SK-N-SH (cell line): ENCODE data around the gene ATP2A2. TPM values are rescaled to one million over a fixed set of nuclear protein-coding genes. Genes with fewer than 3 reads are reported as not detected.

Source experiments
- CTCF ChIA-PET: fragments of 300-600, 350-600 bp; formaldehyde crosslinking; extraction: SDS; loops from one replicate; lab custom pipeline; 2021; lab: Yijun Ruan, JAX
- POLR2A ChIA-PET: fragments of 350-600 bp; sonication (Branson Sonifier 250); formaldehyde crosslinking; extraction: SDS; loops from one replicate; lab custom pipeline; 2020; ENCODE audit warnings: antibody characterized with exemption, inconsistent platforms; lab: Yijun Ruan, JAX
- DNase-seq: peaks from one replicate; pipeline ENCODE4 v3.0.0; 2012
- H2AFZ ChIP-seq: fragments of 200-600 bp; sonication (generic); 2 replicates; pipeline ENCODE4 v1.8.1; 2016; ENCODE audit warnings: antibody characterized with exemption, mild to moderate bottlenecking, low read depth
- H3F3A ChIP-seq: fragments of 200-600 bp; sonication (generic); replicated peaks from 2 replicates; pipeline ENCODE3; 2016; ENCODE audit warnings: antibody characterized with exemption, mild to moderate bottlenecking; ENCODE audit not compliant: insufficient read depth
- H3K27ac ChIP-seq, 2 experiments: fragments of 200-500 bp in 1 of 2; fragments of 200-600 bp in 1 of 2; sonication (Bioruptor generic) in 1 of 2; sonication (generic), shearing (Covaris generic) in 1 of 2; 2 replicates each; pipeline versions ENCODE4 v1.5.1 to v1.6.1; 2014 to 2016; ENCODE audit warnings: low read depth in 2 of 2, inconsistent platforms in 1 of 2, low read length in 1 of 2, mild to moderate bottlenecking in 1 of 2, mixed read lengths in 1 of 2
- H3K27me3 ChIP-seq: fragments of 200-600 bp; sonication (generic), shearing (Covaris generic); 2 replicates; pipeline ENCODE4 v1.6.1; 2016; ENCODE audit warnings: mixed run types; ENCODE audit not compliant: insufficient read depth
- H3K36me3 ChIP-seq, 2 experiments: fragments of 200-500 bp in 1 of 2; fragments of 200-600 bp in 1 of 2; sonication (Bioruptor generic) in 1 of 2; sonication (generic) in 1 of 2; replicated peaks in 1 of 2; 2 replicates each; pipeline versions ENCODE3 to v1.5.1; 2014 to 2016; ENCODE audit warnings: low read length in 1 of 2, mild to moderate bottlenecking in 1 of 2; ENCODE audit not compliant: insufficient read depth in 2 of 2, control insufficient read depth in 1 of 2
- H3K4me1 ChIP-seq, 2 experiments: fragments of 200-500 bp in 1 of 2; fragments of 200-600 bp in 1 of 2; sonication (Bioruptor generic) in 1 of 2; sonication (generic), shearing (Covaris generic) in 1 of 2; 2 replicates each; pipeline versions ENCODE4 v1.5.1 to v1.6.1; 2014 to 2016; ENCODE audit warnings: low read depth in 1 of 2, low read length in 1 of 2, mixed run types in 1 of 2; ENCODE audit not compliant: insufficient read depth in 2 of 2, control insufficient read depth in 1 of 2
- H3K4me2 ChIP-seq: fragments of 200-600 bp; sonication (generic), shearing (Covaris generic); 2 replicates; pipeline ENCODE4 v1.6.1; 2017; ENCODE audit warnings: mixed run types
- H3K4me3 ChIP-seq, 2 experiments: fragments of 200-500 bp in 1 of 2; fragments of 200-600 bp in 1 of 2; sonication (Bioruptor generic) in 1 of 2; sonication (generic), shearing (Covaris generic) in 1 of 2; 2 replicates each; pipeline versions ENCODE4 v1.5.1 to v1.8.1; 2014 to 2016; ENCODE audit warnings: low read depth in 2 of 2, inconsistent platforms in 1 of 2, low read length in 1 of 2, mild to moderate bottlenecking in 1 of 2, mixed read lengths in 1 of 2, moderate library complexity in 1 of 2
- H3K79me2 ChIP-seq: fragments of 200-600 bp; sonication (generic); 2 replicates; pipeline ENCODE4 v1.8.1; 2017; ENCODE audit warnings: mild to moderate bottlenecking; ENCODE audit not compliant: insufficient read depth
- H3K9ac ChIP-seq: fragments of 200-600 bp; sonication (generic); 2 replicates; pipeline ENCODE4 v1.6.1; 2017; ENCODE audit warnings: mixed run types
- H3K9me2 ChIP-seq: fragments of 200-600 bp; sonication (generic); 2 replicates; pipeline ENCODE4 v1.6.1; 2017; ENCODE audit warnings: mixed run types
- H3K9me3 ChIP-seq: fragments of 200-600 bp; sonication (generic); 2 replicates; pipeline ENCODE4 v1.6.1; 2017; ENCODE audit warnings: mixed run types, mild to moderate bottlenecking, moderate library complexity
- H4K20me1 ChIP-seq: fragments of 200-600 bp; sonication (generic); 2 replicates; pipeline ENCODE4 v1.6.1; 2017; ENCODE audit warnings: mild to moderate bottlenecking, mixed run types; ENCODE audit not compliant: insufficient read depth
- CHD2 ChIP-seq: fragments of 150-350 bp; IDR thresholded peaks from 2 replicates; pipeline ENCODE4 v1.6.1; 2018; ENCODE audit warnings: low read length; ENCODE audit not compliant: partially characterized antibody
- ELF1 ChIP-seq: IDR thresholded peaks from 2 replicates; pipeline ENCODE4 v1.4.0; 2012
- EP300 ChIP-seq, 2 experiments: IDR thresholded peaks; 2 replicates each; pipeline versions ENCODE4 v1.4.0 to v1.6.1; 2012; ENCODE audit warnings: borderline replicate concordance in 1 of 2, low read depth in 1 of 2, low read length in 1 of 2
- FOXM1 ChIP-seq: IDR thresholded peaks from 2 replicates; pipeline ENCODE4 v1.4.0; 2012; ENCODE audit warnings: low read depth, mild to moderate bottlenecking
- IRF3 ChIP-seq: fragments of 150-350 bp; IDR thresholded peaks from 2 replicates; pipeline ENCODE4 v1.6.1; 2016; ENCODE audit warnings: mild to moderate bottlenecking, low read depth, low read length
- JUND ChIP-seq: IDR thresholded peaks from 2 replicates; pipeline ENCODE4 v1.4.0; 2012
- MEF2A ChIP-seq: IDR thresholded peaks from 2 replicates; pipeline ENCODE4 v1.4.0; 2012; ENCODE audit warnings: low read depth, borderline replicate concordance
- RAD21 ChIP-seq: IDR thresholded peaks from 2 replicates; pipeline ENCODE4 v1.6.1; 2012; ENCODE audit warnings: mild to moderate bottlenecking, low read length
- REST ChIP-seq: IDR thresholded peaks from 2 replicates; pipeline ENCODE4 v1.6.1; 2012; ENCODE audit warnings: mild to moderate bottlenecking, low read depth, low read length, moderate library complexity
- RXRA ChIP-seq: IDR thresholded peaks from 2 replicates; pipeline ENCODE4 v1.4.0; 2012; ENCODE audit warnings: low read depth, mild to moderate bottlenecking, borderline replicate concordance
- SIN3A ChIP-seq: IDR thresholded peaks from 2 replicates; pipeline ENCODE4 v1.6.1; 2012; ENCODE audit warnings: low read depth, mild to moderate bottlenecking, low read length, moderate library complexity, borderline replicate concordance
- SMC3 ChIP-seq: IDR thresholded peaks from 2 replicates; pipeline ENCODE4 v1.6.1; 2012; ENCODE audit warnings: low read depth, low read length, improper control_type of control experiment
- TCF12 ChIP-seq: IDR thresholded peaks from 2 replicates; pipeline ENCODE4 v1.4.0; 2012
- TEAD4 ChIP-seq: IDR thresholded peaks from 2 replicates; pipeline ENCODE4 v1.4.0; 2012; ENCODE audit warnings: mild to moderate bottlenecking, borderline replicate concordance; ENCODE audit not compliant: insufficient read depth
- WGBS: methylation state at CpG from one replicate; pipeline ENCODE4 v1.1.6; 2017; ENCODE audit warnings: low lambda C conversion rate; 5-methylcytosine and 5-hydroxymethylcytosine counted together
- polyA plus RNA-seq, 3 experiments: library from polyadenylated mRNA; depleted of rRNA; stranded (reverse); fragments of >200 nt; gene quantifications; 2 replicates each; pipeline ENCODE4 v1.2.3, GENCODE V29; 2012
- TF ChIP-seq, protein P1 (sequence below): IDR thresholded peaks from 2 replicates; pipeline ENCODE4; 2012
- TF ChIP-seq, protein P2 (sequence below): IDR thresholded peaks from 2 replicates; pipeline ENCODE4 v1.4.0; 2012; ENCODE audit warnings: low read depth, borderline replicate concordance

The ATP2A2 gene
- polyA plus RNA-seq, 1 of the 3 experiments (the other 2 are of a cell fraction) = 120 TPM

- Histone ChIP-seq H3K27ac (peak overlapping the region; percentile 14 to 28; a peak in 3 of 4 replicates), H3K9ac (no peak overlapping the region), H3K9me2 (no peaks in the 10 kb centered on the region), H3K36me3 (peaks cover 88 to 95% of the 10 kb centered on the region in 2 experiments), H3K9me3 (no peaks in the 10 kb centered on the region), H3K79me2 (peaks cover 47% of the 10 kb centered on the region; the same call in 1 of the 2 replicates), H3K4me3 (no peak overlapping the region), H3F3A (peaks cover 14% of the 10 kb centered on the region), H2AFZ (no peak overlapping the region), H3K27me3 (no peaks in the 10 kb centered on the region), H3K4me2 (no peak overlapping the region), H4K20me1 (no peaks in the 10 kb centered on the region), H3K4me1 (0 out of 4 replicates have a peak, but pooled peaks cover 0 to 7% of the 10 kb centered on the region in 2 experiments)
- ChIA-PET CTCF (interaction anchor here (0.5 to 1.4 kb wide), 5 partner anchors 10 to 1056 kb away, joined by 3 read pairs; no protein-coding TSS in a partner anchor), POLR2A (no interaction called here)
- WGBS = 94% methylated on average over 18 of the region's 18 CpGs
- TF ChIP-seq RAD21 = no peak
- no peak for TF ChIP-seq TEAD4
- TF ChIP-seq SMC3 = no peak
- no peak for DNase-seq
These were observed 59.7 kb downstream of the ATP2A2 start for GRCh38 chr12:110340706-110341105.

DNA sequence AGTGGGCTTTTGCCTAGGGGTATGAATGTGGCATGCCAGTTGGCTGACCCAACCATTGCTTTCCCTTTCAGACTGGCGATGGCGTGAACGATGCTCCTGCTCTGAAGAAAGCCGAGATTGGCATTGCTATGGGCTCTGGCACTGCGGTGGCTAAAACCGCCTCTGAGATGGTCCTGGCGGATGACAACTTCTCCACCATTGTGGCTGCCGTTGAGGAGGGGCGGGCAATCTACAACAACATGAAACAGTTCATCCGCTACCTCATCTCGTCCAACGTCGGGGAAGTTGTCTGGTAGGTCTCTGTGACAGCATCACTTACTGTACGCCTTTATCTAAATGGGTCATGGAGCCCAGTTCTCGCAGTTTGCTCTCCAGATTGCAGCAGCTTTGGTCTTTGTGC, 61.1 kb downstream of the ATP2A2 start:
- H3K9me3 ChIP-seq = no peaks in the 10 kb centered on the region
- 0 out of 4 replicates have a peak, but pooled peaks cover 0 to 7% of the 10 kb centered on the region in 2 experiments for H3K4me1 ChIP-seq
- H3K36me3 ChIP-seq = peaks cover 91 to 95% of the 10 kb centered on the region in 2 experiments
- H3K27me3 ChIP-seq = no peaks in the 10 kb centered on the region
- ChIA-PET POLR2A (interaction anchor here (0.6 kb wide), 1 partner anchor 147 kb away, joined by 3 read pairs; no protein-coding TSS in a partner anchor), CTCF (interaction anchor here (1.2 kb wide), 1 partner anchor 9 kb away, joined by 3 read pairs; no protein-coding TSS in a partner anchor)
- no peak overlapping the region for H3K9ac ChIP-seq
- H3F3A ChIP-seq = peaks cover 15% of the 10 kb centered on the region
- no peak overlapping the region for H2AFZ ChIP-seq
- no peak overlapping the region for H3K4me2 ChIP-seq
- no peak overlapping the region for H3K4me3 ChIP-seq
- no peaks in the 10 kb centered on the region for H4K20me1 ChIP-seq
- no peak overlapping the region for H3K27ac ChIP-seq
- WGBS = 98% methylated on average over 15 of the region's 15 CpGs
- TF ChIP-seq MEF2A (no peak), ELF1 (no peak)
- TF ChIP-seq, all 33 proteins: peak for 0
- no peak for DNase-seq
- no peaks in the 10 kb centered on the region for H3K9me2 ChIP-seq
- H3K79me2 ChIP-seq = peaks cover 33% of the 10 kb centered on the region; the same call in 1 of the 2 replicates

- no peak overlapping the region for H3K4me2 ChIP-seq
- no peaks in the 10 kb centered on the region for H4K20me1 ChIP-seq
- H3K9me2 ChIP-seq = no peaks in the 10 kb centered on the region
- H3K27me3 ChIP-seq = no peaks in the 10 kb centered on the region
- peaks cover 91 to 94% of the 10 kb centered on the region in 2 experiments for H3K36me3 ChIP-seq
- no peak overlapping the region for H2AFZ ChIP-seq
- no peak overlapping the region for H3K27ac ChIP-seq
- no peak for DNase-seq
- 98% methylated on average over 5 of the region's 5 CpGs for WGBS
- H3K9ac ChIP-seq = no peak overlapping the region
- H3K4me3 ChIP-seq = no peak overlapping the region
- ChIA-PET CTCF (interaction anchor here (1.0 to 1.2 kb wide), 2 partner anchors 9 to 88 kb away, joined by 3 read pairs; no protein-coding TSS in a partner anchor), POLR2A (no interaction called here)
- H3K4me1 ChIP-seq = 0 out of 4 replicates have a peak, but pooled peaks cover 0 to 7% of the 10 kb centered on the region in 2 experiments
- H3K79me2 ChIP-seq = peaks cover 33% of the 10 kb centered on the region; the same call in 1 of the 2 replicates
- H3F3A ChIP-seq = peaks cover 20% of the 10 kb centered on the region
- no peaks in the 10 kb centered on the region for H3K9me3 ChIP-seq
- TF ChIP-seq ELF1 = no peak
- TF ChIP-seq JUND = no peak
- no peak for TF ChIP-seq TCF12
- TF ChIP-seq, protein P1, sequence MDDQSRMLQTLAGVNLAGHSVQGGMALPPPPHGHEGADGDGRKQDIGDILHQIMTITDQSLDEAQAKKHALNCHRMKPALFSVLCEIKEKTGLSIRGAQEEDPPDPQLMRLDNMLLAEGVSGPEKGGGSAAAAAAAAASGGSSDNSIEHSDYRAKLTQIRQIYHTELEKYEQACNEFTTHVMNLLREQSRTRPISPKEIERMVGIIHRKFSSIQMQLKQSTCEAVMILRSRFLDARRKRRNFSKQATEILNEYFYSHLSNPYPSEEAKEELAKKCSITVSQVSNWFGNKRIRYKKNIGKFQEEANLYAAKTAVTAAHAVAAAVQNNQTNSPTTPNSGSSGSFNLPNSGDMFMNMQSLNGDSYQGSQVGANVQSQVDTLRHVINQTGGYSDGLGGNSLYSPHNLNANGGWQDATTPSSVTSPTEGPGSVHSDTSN = no peak
- TF ChIP-seq EP300 (IDR thresholded peaks at IDR 0.05; ENCODE audit: borderline replicate concordance in 1 of 2, low read depth in 1 of 2, low read length in 1 of 2) = no peak
- TF ChIP-seq, protein P2, sequence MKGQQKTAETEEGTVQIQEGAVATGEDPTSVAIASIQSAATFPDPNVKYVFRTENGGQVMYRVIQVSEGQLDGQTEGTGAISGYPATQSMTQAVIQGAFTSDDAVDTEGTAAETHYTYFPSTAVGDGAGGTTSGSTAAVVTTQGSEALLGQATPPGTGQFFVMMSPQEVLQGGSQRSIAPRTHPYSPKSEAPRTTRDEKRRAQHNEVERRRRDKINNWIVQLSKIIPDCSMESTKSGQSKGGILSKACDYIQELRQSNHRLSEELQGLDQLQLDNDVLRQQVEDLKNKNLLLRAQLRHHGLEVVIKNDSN = no peak
- no peak for TF ChIP-seq RXRA
- TF ChIP-seq REST = no peak
- no peak for TF ChIP-seq FOXM1
- TF ChIP-seq CHD2 = no peak
- no peak for TF ChIP-seq SIN3A
- TF ChIP-seq IRF3 = no peak
These were observed 62.1 kb downstream of the ATP2A2 start for GRCh38 chr12:110343114-110343513.
